Measurements from ENCODE around the gene EZR. TPM values are rescaled to one million over a fixed set of nuclear protein-coding genes. Genes with fewer than 3 reads are reported as not detected.

The EZR gene
- total RNA-seq, 1 experiment from 2014 or later: 375 TPM

- DNase-seq: no peak
- H3K4me3 Mint-ChIP-seq: no peak overlapping the region; a peak in 1 of 5 replicates
- Histone ChIP-seq H2AFZ (ENCODE audit: low read length) (no peak overlapping the region), H4K91ac (ENCODE audit: insufficient read length, low read depth, low read length) (no peak overlapping the region), H2BK120ac (ENCODE audit: low read depth, low read length, poor library complexity, severe bottlenecking) (no peak overlapping the region), H3K56ac (ENCODE audit: insufficient read length, low read depth, low read length) (no peak overlapping the region), H3K23me2 (ENCODE audit: insufficient read length, low read depth, low read length, poor library complexity, severe bottlenecking) (no peaks in the 10 kb centered on the region), H3K27me3 (ENCODE audit: insufficient read depth, low read length) (no peaks in the 10 kb centered on the region), H3K27ac (ENCODE audit: insufficient read length, low read depth, low read length) (no peak overlapping the region), H3K79me1 (ENCODE audit: insufficient read depth, low read depth, low read length, poor library complexity, severe bottlenecking) (peaks cover 2% of the 10 kb centered on the region), H4K5ac (ENCODE audit: insufficient read length, low read depth, low read length) (no peak overlapping the region), H3T11ph (ENCODE audit: low read length) (no peak overlapping the region), H2BK15ac (ENCODE audit: low read depth, low read length) (no peak overlapping the region), H3K9ac (ENCODE audit: extremely low read depth, insufficient read length, low read length) (no peak overlapping the region), H3K4ac (ENCODE audit: low read depth, low read length) (no peak overlapping the region), H3K23ac (ENCODE audit: insufficient read length, low read depth, low read length) (no peak overlapping the region), H3K4me1 (ENCODE audit: insufficient read depth, low read length) (peaks cover 25% of the 10 kb centered on the region), H4K20me1 (ENCODE audit: control insufficient read depth, insufficient read depth, insufficient read length) (no peaks in the 10 kb centered on the region), H2BK20ac (ENCODE audit: low read depth, low read length, poor library complexity, severe bottlenecking) (no peak overlapping the region), H2AK5ac (ENCODE audit: insufficient read length, low read length) (no peak overlapping the region), H2BK5ac (ENCODE audit: insufficient read length, low read length) (no peak overlapping the region), H3K79me2 (ENCODE audit: insufficient read depth, low read length) (peaks cover 83% of the 10 kb centered on the region), H3K9me3 (ENCODE audit: control insufficient read depth, low read depth, low read length) (no peaks in the 10 kb centered on the region), H3K14ac (ENCODE audit: insufficient read depth, low read length) (no peak overlapping the region), H3K4me2 (ENCODE audit: insufficient read depth, insufficient read length, low read length) (no peak overlapping the region), H2BK12ac (ENCODE audit: insufficient read length, low read depth, low read length) (no peak overlapping the region), H3K18ac (ENCODE audit: insufficient read length, low read depth, low read length) (no peak overlapping the region), H4K8ac (replicated peaks; ENCODE audit: insufficient read length, low read depth, low read length) (no peak overlapping the region)
- H3K9me3 Mint-ChIP-seq: no peaks in the 10 kb centered on the region
- H3K4me1 Mint-ChIP-seq: peaks cover 94 to 96% of the 10 kb centered on the region in 2 experiments
- WGBS (ENCODE audit: extremely low coverage, insufficient read length, low lambda C conversion rate): no CpG with 5 or more reads among the region's 9 CpGs
- no peaks in the 10 kb centered on the region for H3K27me3 Mint-ChIP-seq (ENCODE audit: low read depth)
- TF ChIP-seq CTCF (conservative IDR thresholded peaks at IDR 0.05): no peak
- peaks cover 20 to 94% (median 69%) of the 10 kb centered on the region in 3 experiments; a peak in 6 of 7 replicates for H3K36me3 Mint-ChIP-seq (ENCODE audit: insufficient read depth in 1 of 3, low read depth in 3 of 3)
- H3K27ac Mint-ChIP-seq: peak overlapping the region in 2 of 3 experiments; percentile 21 to 64; a peak in 2 of 7 replicates
Observed at GRCh38 chr6:158810155-158811095, 8.7 kb downstream of the EZR start.
